HG02938 (cell line): ENCODE measurements around the gene ASAP2.

Experiments used
- ATAC-seq: cut with Tn5 transposase; IDR thresholded peaks from one replicate; pipeline ENCODE4 v1.9.1; 2021; ENCODE audit warnings: mild to moderate bottlenecking, moderate library complexity; ENCODE audit not compliant: unreplicated experiment

The ASAP2 gene

DNA sequence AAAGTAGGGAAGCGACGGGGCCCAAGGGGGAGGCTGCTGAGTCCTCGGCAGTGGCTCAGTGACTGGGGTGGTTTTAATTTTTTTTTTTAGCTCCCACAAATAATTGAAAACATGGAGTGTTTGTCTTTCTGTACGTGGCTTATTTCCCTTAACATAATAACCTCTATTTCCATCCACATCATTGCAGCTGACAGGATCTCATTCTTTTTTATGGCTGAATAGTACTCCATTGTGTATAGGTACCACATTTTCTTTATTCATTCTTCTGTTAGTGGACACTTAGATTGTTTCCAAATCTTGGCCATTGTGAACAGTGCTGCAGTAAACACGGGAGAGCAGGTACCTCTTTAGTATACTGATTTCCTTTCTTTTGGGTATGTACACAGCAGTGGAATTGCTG is 65.1 kb downstream of the ASAP2 start:
- ATAC-seq = no peak

DNA sequence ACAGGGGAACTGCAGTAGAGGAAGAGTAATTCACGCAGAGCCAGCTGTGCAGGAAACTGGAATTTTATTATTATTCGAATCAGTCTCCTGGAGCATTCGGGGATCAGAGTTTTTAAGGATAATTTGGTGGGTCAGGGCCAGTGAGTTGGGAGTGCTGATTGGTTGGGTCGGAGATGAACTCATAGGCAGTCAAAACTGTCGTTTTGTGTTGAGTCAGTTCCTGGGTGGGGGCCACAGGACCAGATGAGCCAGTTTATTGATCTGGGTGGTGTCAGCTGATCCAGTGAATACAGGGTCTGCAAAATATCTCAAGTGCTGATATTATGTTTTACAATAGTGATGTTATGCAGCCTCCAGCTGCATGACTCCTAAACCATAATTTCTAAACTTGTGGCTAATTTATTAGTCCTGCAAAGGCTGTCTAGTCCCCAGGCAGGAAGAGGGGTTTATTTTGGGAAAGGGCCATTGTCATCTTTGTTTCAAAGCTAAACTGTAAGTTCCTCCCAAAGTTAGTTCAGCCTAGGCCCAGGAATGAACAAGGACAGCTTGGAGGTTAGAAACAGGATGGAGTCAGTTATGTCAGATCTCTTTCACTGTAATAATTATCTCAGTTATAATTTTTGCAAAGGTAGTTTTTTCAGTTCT is 67.0 kb downstream of the ASAP2 start:
- ATAC-seq = no peak

DNA sequence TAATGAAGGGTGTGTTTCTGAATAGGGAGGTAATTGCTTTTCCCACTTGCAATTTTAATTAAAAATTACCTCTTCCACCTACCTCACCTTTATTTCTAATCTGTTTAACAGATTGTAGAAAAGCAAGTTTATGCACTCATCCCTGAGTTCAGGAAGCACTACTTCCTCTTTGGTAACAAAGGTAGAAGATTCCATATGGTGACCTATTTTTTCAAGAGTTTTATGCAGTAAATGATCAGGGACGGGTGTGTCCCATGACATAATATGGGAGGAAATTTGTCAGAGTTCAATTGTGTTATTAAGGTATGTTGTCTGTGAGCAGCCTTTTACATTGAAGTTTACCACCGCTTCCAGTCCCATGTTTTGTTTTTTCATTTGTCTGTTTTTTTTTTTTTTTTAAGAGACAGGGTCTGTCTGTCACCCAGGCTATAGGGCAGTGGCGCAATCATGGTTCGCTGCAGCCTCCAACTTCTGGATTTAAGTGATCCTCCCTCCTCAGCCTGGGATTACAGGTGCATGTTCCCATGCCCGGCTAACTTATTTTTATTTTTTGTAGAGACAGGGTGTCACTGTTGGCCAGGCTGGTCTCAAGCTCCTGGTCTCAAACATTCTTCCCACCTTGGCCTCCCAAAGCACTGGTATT is 68.2 kb downstream of the ASAP2 start:
- no peak for ATAC-seq

DNA sequence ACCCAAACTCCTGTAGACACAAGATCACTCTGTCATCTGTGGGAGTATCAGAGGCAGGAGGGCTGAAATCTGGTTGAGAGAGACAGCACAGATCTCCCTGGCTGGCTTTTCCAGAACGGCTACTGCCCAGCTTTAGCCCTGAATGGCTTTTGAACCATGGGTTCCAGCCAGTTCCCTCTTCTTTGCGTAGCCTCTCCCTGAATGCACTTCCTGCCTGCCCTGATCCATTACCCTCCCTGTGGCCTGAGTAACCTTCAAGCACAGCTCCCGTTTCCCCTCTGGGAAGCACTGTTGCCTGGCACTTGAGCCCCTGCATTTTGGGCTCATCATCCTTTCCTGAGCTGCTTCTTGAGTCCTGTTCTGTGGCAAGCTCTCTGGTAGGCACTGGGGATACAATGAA is 68.8 kb downstream of the ASAP2 start:
- no peak for ATAC-seq

DNA sequence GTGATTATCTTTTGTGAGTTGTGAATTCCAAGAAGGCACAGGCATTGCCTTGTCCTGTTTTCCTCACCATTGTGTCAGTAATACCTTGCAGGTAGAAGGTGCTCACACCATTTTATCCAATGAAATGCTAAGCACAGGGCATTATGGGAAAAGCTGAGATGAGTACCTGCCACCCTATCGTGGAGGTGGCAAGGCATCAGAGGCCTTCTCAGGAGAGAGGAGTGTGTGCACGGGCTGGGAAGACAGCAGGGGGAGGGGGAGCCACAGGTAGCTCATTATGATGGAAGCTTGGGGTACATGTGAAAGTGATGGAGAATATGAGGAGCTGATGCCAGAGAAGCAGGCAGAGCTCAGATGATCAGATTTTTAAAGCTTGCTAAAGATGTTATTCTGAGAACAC is 69.5 kb downstream of the ASAP2 start:
- no peak for ATAC-seq

DNA sequence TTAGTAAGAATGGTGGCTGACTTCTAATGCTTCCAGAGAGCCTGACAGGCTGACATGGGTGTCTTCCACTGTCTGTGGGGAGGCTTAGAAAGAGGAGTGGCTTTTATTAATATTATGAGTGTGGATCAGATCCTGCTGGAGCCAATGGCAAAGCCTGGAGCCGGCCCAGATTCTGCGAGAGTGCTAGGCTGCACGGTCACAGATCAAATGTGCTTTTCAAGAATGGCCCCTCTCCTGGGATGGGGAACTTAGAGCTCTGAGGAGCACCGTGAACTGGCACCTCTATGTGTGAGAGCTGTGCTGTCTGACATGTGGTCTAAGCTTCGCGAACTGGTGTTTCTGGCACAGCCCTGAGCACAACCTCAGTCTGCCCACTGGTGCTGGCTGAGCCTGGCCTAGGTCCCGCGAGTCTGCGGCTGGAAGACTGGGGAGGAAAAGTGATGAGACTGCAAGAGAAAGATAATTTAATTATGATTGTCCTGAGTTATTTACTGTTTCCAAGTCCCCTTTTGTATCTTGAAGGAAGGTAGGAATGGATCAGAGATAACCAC is 70.4 kb downstream of the ASAP2 start:
- ATAC-seq = no peak

DNA sequence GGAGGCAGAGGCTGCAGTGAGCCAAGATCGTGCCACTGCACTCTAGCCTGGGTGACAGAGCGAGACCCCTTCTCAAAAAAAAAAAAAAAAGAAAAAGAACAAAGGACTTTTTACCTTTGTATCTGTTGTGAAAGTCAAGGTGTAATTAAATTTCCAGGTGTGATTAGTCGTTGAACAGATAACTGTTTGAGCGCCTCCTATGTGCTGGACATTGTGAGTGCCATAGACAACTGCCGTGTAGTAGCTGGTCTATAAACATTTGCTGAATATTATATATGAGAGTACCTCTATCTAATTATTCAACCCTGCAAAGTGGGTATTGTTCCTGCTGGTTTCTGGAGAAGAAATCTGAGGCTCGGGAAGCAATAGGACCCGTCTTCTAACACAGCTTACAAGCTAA is 71.8 kb downstream of the ASAP2 start:
- ATAC-seq = no peak

DNA sequence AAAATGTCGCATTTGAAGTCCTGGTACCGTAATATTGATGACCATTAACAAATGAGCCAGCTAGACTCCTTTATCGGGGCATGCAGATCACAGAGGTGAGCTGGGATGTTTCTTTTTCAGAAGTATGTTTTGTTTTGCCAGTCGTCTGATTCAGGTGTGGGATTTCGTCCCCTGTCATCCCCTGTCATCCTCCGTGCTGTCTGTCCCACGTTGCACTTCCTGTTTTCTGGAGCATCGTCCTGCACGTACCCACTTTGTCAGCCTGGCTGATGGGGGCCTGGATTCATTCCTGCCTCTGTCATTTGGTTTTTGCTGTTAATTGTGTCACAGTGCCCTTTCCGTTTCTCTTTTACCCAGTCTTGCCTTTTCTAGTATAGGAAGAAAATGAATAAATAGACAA is 72.8 kb downstream of the ASAP2 start:
- no peak for ATAC-seq

DNA sequence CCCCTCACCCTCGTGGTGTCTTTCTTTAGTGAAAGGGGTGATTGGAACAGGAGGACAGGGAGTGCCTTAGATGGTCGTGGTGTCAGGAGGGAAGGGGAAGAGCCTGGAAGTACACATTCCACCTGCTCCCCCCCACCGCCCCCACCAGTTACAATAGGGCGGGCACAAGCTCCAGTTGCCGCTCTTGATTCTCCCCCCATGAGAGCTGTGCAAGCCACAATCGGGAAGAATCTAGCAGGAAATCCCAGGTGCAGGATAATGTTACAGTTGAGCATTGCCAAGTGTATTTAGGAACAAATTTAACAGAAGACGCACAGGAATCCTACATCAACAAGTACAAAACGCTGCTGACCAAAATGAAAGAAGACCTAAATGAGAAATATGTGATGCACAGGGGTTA is 73.6 kb downstream of the ASAP2 start:
- no peak for ATAC-seq

DNA sequence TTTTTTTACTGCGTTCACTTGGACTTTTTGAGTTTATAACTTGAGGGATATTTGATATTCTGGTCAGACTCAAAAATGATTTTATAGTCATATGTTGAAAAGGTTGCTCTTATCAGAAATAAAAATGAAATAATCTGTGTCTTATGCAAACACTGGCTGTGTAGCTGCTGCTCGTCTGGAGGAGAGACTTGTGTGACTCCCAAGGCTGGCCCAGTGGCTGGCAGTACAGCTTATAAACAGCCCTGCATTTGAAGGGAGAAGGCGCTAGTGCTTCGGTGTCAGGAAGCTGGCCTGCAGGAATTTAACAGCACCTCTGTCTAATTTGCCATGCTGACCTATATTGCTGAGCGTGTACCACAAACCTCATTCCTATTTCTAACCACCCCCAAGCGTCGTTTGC is 74.5 kb downstream of the ASAP2 start:
- no peak for ATAC-seq

DNA sequence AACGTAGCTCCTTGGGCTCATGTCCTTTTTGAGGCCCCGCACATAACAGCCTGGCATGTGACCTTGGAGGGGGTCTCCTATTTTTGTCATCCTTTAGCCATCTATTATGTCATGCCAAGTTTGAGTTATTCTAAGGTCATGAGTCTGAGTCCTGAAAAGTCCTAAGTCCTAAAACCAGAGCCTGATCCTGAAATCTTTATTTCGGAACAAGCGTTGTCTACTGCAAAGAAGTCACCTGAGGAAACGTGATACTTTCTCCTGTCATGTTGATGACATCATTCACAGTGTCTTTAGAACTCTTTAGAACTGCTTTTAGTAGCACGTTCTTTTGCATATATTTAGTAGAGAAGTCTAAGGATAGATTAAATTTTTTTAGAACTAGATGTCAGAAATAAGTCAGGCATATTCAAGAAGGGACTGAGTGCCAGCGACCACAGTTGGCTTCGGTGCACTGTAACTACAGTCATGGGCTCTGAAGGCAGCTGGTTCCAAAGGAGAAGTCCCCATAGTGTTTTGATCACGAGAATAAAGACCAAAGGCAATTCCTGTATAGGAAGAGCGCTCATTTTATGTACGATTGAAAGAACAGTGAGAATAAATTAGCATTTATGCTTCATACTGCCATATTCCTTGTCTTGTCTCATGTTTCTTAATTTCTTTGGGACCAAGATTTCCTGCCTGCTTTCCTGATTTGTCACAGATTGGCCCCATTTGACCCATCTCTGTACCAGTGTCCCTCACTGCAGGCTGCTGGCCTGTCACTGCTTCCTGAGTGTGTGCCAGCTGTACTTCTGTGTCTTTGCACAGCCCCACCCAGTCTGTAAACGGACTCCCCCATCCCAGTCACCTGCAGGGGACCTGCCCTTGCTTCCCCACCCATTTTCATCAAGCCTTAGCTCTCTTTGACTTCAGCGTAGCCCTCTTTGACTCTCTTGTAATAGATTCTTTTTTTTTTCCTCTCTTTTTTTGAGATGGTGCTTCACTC is 75.8 kb downstream of the ASAP2 start:
- ATAC-seq = no peak

DNA sequence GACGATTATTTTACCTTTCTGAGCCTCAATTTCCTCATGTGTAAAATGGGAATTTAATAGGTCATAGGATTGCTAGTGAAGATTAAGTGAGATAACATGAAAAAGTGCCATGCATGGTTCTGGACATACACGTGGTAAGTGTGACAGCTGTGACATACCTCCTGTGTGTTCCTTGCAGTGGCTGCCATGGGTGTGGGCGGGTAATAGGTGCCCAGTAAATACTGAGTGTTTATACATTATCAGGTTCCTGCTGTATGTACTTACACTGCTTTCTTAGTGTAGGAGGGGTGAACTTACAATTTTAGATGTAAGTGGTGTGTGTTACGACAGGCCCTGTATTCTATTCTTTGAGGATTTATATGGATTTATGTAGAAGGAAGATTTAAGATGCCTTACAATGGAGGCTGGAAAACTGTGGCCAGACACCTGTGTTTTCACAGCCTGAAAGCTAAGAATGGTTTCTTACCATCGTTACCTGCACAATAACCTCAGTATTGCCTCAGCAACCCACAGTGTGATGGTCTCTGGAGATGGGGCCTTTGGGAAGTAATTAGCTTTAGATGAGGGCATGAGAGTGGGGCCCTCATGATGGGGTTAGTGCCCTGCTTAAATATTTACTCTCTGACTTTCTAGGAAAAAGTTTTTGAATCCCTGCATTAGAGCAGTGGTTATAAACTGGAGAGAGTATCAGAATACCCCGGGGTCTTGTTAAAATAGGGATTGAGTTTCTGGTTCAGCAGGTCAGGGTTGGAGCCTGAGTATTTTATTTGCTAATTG is 78.1 kb downstream of the ASAP2 start:
- no peak for ATAC-seq

DNA sequence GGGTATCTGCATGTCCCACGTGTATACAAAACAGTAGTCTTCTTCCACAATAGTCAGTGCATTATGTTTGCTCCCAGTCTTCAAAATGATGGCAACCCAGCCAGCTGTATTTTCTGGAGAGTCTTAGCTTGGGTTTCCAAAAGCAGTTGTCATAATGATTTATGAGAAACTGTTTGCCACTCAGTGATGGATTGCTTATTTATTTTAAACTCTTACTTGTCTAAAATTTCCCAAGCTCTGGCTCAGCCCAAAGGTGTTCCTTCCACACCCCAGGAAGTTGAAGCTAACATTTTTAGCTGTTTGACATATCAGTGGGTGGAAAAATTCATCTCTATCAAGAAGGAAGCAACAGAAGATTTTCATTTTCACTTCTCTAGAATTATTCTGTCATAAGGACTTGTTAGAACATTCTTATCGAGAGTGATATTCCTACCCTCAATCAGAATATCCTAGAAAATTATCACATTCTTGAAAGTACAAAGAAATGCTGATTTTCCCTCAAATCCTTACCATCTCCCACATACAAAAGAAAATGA is 78.8 kb downstream of the ASAP2 start:
- no peak for ATAC-seq

DNA sequence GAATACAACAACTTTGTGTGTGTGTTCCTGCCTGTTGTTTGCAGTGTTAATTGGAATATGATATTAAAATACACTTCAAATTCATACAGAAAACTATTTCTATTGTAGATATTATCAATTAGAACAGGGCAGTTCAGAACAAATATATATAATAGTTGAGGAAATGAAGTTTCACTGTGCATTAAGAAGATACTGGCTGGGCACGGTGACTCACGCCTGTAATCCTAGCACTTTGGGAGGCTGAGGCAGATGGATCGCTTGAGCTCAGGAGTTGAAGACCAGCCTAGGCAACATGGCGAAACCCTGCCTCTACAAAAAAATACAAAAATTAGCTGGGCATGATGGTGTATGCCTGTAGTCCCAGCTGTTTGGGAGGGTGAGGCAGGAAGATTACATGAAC is 79.3 kb downstream of the ASAP2 start:
- no peak for ATAC-seq

DNA sequence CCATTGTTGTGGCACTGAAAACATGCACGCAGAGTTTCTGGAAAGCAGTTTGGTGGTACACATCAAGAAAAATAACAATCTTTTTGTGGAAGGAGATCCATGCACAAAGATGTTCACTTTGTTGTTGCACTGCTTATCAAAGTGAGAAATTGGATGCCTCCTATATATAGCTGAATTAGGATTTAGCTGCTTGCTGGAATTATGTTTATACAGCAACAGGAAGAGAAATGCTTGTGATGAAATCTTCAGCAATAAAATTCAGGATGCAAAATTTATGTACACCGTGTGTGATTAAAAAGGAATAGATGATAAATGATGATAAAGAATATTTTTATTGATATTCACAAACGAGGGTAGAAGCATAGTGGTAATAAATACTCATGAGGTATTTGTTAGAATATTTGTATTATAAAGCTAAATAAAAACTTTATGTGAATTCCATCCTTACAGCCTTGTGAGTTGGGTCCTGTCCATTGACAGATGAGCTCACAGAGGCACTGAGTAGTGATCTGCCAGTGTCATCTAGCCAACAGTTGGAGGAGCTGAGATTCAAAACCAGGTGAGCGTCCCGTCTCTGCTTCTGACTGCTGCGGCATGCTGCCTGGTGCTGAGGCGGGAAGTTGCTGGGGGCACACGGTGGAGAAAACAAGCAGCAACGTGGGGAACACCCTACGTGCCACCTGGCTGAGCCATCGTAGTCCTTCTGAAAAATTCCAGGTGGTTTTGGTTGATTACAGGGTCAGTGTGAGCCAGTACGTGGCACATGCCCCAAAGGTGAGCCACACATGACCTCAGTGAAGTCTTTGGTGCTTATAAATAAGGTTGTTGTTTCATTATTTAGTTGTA is 80.2 kb downstream of the ASAP2 start:
- ATAC-seq = no peak

DNA sequence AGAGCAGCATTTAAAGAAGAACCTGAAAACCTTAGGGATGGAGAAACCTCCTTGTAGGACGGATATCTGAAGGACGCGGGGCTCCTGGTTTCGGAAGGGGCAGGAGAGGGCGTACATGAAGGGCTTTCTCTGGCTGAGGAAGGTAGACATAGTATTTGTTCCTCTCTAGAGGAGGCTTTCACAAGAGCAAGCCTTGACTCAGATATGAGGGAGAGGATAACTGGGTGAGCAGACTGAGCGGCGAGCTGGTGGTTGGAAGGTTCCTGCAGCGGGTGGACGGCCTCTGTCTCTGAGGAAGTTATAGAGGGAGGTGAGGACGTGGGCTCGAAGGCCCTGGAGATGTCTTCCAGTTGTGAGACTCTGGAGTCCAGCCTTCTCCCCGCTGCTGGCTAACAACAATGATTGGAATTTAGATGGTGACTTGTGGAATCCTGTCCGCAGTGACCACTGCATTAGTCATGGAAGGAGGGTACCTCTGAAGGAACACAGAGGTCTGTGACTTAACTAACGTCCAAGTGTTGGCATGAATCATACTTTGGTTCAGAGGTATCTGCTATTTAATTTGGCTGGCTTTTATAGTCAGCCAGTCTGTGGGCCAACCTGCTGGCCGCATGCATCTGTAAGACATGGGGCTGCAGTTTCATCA is 80.9 kb downstream of the ASAP2 start:
- ATAC-seq = no peak

DNA sequence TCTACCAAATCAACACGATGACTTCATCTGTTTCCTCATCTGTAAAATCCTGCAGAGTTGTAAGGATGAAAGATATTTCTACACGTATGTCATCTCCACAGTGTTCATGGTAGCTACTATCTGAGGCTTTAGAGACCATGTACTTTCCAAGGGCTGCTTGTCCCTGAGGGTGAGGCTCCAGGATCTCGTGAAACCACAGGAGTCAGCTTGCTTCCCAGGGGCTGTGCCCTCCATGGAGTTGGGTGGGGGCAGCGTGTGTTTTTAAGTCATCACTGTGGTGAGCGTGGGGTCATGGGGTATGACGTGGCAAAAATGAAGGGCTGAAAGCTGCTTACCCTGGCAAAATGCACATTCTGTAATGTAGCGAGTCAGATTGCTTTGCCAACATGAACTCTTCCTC is 81.6 kb downstream of the ASAP2 start:
- ATAC-seq = no peak

DNA sequence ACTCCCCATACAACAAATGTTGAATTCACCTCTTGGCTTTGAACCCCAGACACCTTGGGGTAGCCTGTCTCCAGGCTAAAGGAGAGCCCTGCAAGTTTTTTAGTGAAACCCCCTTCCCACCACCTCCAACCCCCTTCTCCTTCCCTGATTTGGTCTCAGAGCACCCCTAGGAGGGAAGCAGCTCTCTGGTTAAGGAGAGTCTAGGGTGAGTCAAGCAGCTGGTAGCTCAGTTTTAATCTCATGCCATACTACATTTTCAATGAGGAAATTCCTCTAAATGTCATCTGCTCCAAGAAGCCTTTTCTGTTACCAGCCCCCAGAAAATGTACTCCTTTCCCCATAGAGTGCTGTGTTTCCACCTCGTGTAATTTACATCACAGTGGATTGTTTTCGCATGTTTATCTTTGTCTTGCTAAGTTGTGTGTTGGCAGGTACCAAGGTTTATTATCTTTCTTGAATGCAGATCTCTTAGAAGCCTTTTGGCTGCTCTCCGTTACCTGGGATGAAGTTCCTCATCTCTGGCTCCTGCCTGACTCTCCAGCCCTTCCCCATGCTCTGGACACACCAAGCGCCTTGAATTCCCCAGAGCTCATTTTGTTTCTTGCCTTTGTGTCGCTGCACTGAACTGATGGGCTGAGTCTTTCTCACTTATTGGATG is 82.2 kb downstream of the ASAP2 start:
- no peak for ATAC-seq

DNA sequence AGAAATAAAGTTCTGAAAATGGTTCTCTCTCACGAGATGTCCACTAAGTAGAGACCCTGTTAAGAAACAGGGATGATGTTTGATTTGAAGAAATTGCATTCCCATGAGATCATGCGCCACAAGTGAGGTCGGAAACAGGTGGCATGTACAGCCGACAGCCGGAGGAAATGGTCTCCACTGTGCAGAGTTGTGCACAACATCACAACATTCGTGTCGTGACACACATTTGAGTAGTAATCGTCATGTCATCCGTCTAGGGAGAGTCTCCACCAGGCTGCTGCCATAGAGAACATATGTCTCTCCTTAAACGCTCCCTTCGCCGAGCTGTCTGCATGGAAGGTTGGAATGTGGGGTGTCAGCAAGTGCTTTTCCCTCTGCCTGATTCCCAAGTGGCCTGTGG is 84.7 kb downstream of the ASAP2 start:
- no peak for ATAC-seq
